ENCODE data around the gene MBD6. TPM values are rescaled to one million over a fixed set of nuclear protein-coding genes. Genes with fewer than 3 reads are reported as not detected.
"Not testable (repeated sequence)": the region's sequence is repeated elsewhere in the genome, so short reads cannot be mapped to it uniquely, and the experiment has no call there.

Gene MBD6
- total RNA-seq, 4 donors from 2014 or later: 23.0 to 49.2 (median 40.9) TPM

- WGBS, 2 donors: 90 to 95% methylated on average over 7 of the region's 7 CpGs
- DNase-seq (ENCODE audit: low spot score in 2 of 2): no peak
- H3K36me3 ChIP-seq: peaks cover 5 to 93% (median 38%) of the 10 kb centered on the region in 3 donors
Measured at GRCh38 chr12:57511588-57512325, 10.9 kb upstream of the MBD6 start.

GRCh38 chr12:57512665-57513064, 10.0 kb upstream of the MBD6 start:
- H3K27ac ChIP-seq: no peak overlapping the region
- no peak overlapping the region for H3K4me3 ChIP-seq
- no peaks in the 10 kb centered on the region for H3K9me3 ChIP-seq
- DNase-seq (ENCODE audit: low spot score in 2 of 2): no peak
- TF ChIP-seq POLR2A (IDR thresholded peaks at IDR 0.05) (no peak), CTCF (IDR thresholded peaks at IDR 0.05) (no peak), EP300 (IDR thresholded peaks at IDR 0.05) (no peak)
- H3K27me3 ChIP-seq: no peaks in the 10 kb centered on the region
- WGBS, 2 donors: 91 to 93% methylated on average over 6 of the region's 6 CpGs
- H3K36me3 ChIP-seq: peaks cover 5 to 96% (median 45%) of the 10 kb centered on the region in 3 donors
- H3K4me1 ChIP-seq: peaks cover 0 to 14% (median 2%) of the 10 kb centered on the region in 4 donors

More at GRCh38 chr12:57511588-57512325, 10.9 kb upstream of the MBD6 start:
- Histone ChIP-seq H3K4me1 (peaks cover 0 to 5% (median 0%) of the 10 kb centered on the region in 4 donors), H3K27ac (no peak overlapping the region), H3K9me3 (no peaks in the 10 kb centered on the region), H3K27me3 (no peaks in the 10 kb centered on the region), H3K4me3 (no peak overlapping the region)
- no peak for TF ChIP-seq EP300 (IDR thresholded peaks at IDR 0.05)
- no peak for TF ChIP-seq POLR2A (IDR thresholded peaks at IDR 0.05)
- no peak for TF ChIP-seq CTCF (IDR thresholded peaks at IDR 0.05)

GRCh38 chr12:57513266-57513665, 9.4 kb upstream of the MBD6 start:
- H3K27ac ChIP-seq: no peak overlapping the region
- no peaks in the 10 kb centered on the region for H3K9me3 ChIP-seq
- 96 to 97% methylated on average over 5 of the region's 5 CpGs for WGBS, 2 donors
- no peak overlapping the region for H3K4me3 ChIP-seq
- TF ChIP-seq POLR2A (IDR thresholded peaks at IDR 0.05) (no peak), EP300 (IDR thresholded peaks at IDR 0.05) (no peak), CTCF (IDR thresholded peaks at IDR 0.05) (no peak)
- peaks cover 5 to 92% (median 45%) of the 10 kb centered on the region in 3 donors for H3K36me3 ChIP-seq
- H3K27me3 ChIP-seq: no peaks in the 10 kb centered on the region
- no peak for DNase-seq (ENCODE audit: low spot score in 2 of 2)
- H3K4me1 ChIP-seq: peaks cover 0 to 20% (median 8%) of the 10 kb centered on the region in 4 donors

DNA sequence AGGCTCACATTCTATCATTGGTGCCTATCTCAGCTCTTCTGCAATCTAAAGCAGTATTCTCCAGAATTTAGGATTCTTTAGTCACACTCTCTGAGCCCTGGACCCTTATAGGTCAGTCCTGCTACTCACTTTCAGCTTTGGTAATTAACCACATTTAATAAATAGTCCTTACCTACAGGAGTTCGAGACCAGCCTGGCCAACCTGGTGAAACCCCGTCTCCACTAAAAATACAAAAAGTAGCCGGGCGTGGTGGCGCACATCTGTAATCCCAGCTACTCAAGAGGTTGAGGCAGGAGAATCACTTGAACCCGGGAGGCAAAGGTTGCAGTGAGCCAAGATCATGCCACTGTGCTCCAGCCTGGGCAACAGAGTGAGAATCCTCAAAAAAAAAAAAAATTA, 8.9 kb upstream of the MBD6 start:
- not testable (repeated sequence) for H3K27ac ChIP-seq; H3K27me3 ChIP-seq; H3K4me3 ChIP-seq; H3K9me3 ChIP-seq; DNase-seq (ENCODE audit: low spot score in 2 of 2)
- 91 to 98% methylated on average over 6 of the region's 6 CpGs for WGBS, 2 donors
- Histone ChIP-seq H3K36me3 (peaks cover 5 to 88% (median 45%) of the 10 kb centered on the region in 3 donors), H3K4me1 (peaks cover 0 to 25% (median 12%) of the 10 kb centered on the region in 4 donors)

DNA sequence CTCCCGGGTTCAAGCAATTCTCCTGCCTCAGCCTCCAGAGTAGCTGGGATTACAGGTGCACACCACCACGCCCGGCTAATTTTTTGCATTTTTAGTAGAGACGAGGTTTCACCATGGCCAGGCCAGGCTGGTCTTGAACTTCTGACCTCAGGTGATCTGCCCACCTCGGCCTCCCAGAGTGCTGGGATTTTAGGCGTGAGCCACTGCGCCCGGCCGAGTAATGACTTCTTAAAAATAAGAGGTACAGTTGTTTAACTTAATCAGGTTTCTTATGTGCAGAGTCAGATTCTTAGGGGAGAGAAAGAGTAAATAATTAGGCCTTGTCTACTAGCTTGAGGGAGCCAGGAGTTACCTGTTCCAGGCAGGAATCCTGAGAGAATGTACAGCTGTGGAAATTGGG, 8.4 kb upstream of the MBD6 start:
- H3K4me3 ChIP-seq; H3K27me3 ChIP-seq; DNase-seq (ENCODE audit: low spot score in 2 of 2); H3K9me3 ChIP-seq; H3K27ac ChIP-seq: not testable (repeated sequence)
- peaks cover 0 to 30% (median 18%) of the 10 kb centered on the region in 4 donors for H3K4me1 ChIP-seq
- peaks cover 5 to 83% (median 45%) of the 10 kb centered on the region in 3 donors for H3K36me3 ChIP-seq
- 90 to 92% methylated on average over 9 of the region's 9 CpGs for WGBS, 2 donors

- Histone ChIP-seq H3K4me1 (peaks cover 0 to 34% (median 23%) of the 10 kb centered on the region in 4 donors), H3K27ac (no peak overlapping the region), H3K36me3 (peaks cover 5 to 76% (median 45%) of the 10 kb centered on the region in 3 donors), H3K9me3 (no peaks in the 10 kb centered on the region), H3K27me3 (no peaks in the 10 kb centered on the region), H3K4me3 (no peak overlapping the region)
- DNase-seq (ENCODE audit: low spot score in 2 of 2): no peak
- no peak for TF ChIP-seq EP300 (IDR thresholded peaks at IDR 0.05)
- no peak for TF ChIP-seq CTCF (IDR thresholded peaks at IDR 0.05)
- TF ChIP-seq POLR2A (IDR thresholded peaks at IDR 0.05): no peak
- WGBS, 2 donors: 87 to 90% methylated on average over 9 of the region's 9 CpGs
Measured at GRCh38 chr12:57514720-57515407, 7.8 kb upstream of the MBD6 start.
